ENCODE measurements around the gene CLCN1.

CLCN1 gene

GRCh38 chr7:143300959-143301935, 14.7 kb upstream of the CLCN1 start:
- no peak for TF ChIP-seq CTCF (IDR thresholded peaks at IDR 0.05; ENCODE audit: insufficient read depth, low read depth, low read length, missing control alignments)
- H3K4me3 ChIP-seq (ENCODE audit: low read depth, low read length), result no peak overlapping the region
- no peak for DNase-seq (ENCODE audit: low read depth)

GRCh38 chr7:143303733-143304132, 12.2 kb upstream of the CLCN1 start:
- H3K4me3 ChIP-seq (ENCODE audit: low read depth, low read length), result no peak overlapping the region
- TF ChIP-seq CTCF (IDR thresholded peaks at IDR 0.05; ENCODE audit: insufficient read depth, low read depth, low read length, missing control alignments), result no peak

DNA sequence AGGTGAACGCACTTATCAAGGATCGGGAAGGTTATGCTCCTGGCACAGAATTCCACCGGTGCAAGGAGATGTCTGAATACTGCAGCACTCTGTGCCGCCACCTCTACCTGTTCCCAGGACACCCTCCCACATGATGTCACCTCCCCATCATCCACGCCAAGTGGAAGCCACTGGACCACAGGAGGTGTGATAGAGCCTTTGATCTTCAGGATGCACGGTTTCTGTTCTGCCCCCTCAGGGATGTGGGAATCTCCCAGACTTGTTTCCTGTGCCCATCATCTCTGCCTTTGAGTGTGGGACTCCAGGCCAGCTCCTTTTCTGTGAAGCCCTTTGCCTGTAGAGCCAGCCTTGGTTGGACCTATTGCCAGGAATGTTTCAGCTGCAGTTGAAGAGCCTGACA, 11.0 kb upstream of the CLCN1 start:
- TF ChIP-seq CTCF (IDR thresholded peaks at IDR 0.05; ENCODE audit: insufficient read depth, low read depth, low read length, missing control alignments), result no peak
- H3K4me3 ChIP-seq (ENCODE audit: low read depth, low read length), result no peak overlapping the region
- no peak for DNase-seq (ENCODE audit: low read depth)

More at GRCh38 chr7:143303733-143304132, 12.2 kb upstream of the CLCN1 start:
- DNase-seq (ENCODE audit: low read depth), result no peak

GRCh38 chr7:143305423-143306070, 10.4 kb upstream of the CLCN1 start:
- peak; percentile 74 for TF ChIP-seq CTCF (IDR thresholded peaks at IDR 0.05; ENCODE audit: insufficient read depth, low read depth, low read length, missing control alignments)
- DNase-seq (ENCODE audit: low read depth), result peak; percentile 72
- no peak overlapping the region for H3K4me3 ChIP-seq (ENCODE audit: low read depth, low read length)

- no peak overlapping the region for H3K4me3 ChIP-seq (ENCODE audit: low read depth, low read length)
- TF ChIP-seq CTCF (IDR thresholded peaks at IDR 0.05; ENCODE audit: insufficient read depth, low read depth, low read length, missing control alignments), result no peak
- no peak for DNase-seq (ENCODE audit: low read depth)
These were observed 7.3 kb upstream of the CLCN1 start for GRCh38 chr7:143308632-143309031.

DNA sequence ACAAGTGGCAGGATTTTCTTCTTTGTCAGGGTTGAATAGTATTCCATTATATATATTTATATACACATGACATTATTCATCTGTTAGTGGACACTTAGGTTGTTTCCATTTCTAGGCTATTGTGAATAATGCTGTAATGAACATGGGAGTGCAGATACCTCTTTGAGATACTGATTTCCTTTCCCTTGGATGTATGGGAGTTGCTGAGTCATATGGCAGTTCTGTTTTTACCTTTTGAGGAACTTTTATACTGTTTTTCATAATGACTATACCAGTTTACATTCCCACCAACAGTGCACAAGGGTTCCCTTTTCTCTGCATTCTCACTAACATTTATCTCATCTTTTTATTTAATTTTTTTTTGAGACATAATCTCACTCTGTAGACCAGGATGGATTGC, 1.8 kb upstream of the CLCN1 start:
- no peak overlapping the region for H3K4me3 ChIP-seq (ENCODE audit: low read depth, low read length)
- DNase-seq (ENCODE audit: low read depth), result no peak
- TF ChIP-seq CTCF (IDR thresholded peaks at IDR 0.05; ENCODE audit: insufficient read depth, low read depth, low read length, missing control alignments), result no peak
